GM21576 (cell line): Measurements from ENCODE around the gene CFL2.
"Not testable (repeated sequence)": the region's sequence is repeated elsewhere in the genome, so short reads cannot be mapped to it uniquely, and the experiment has no call there.

Experiments
- ATAC-seq: cut with Tn5 transposase; IDR thresholded peaks from one replicate; pipeline ENCODE4 v1.9.1; 2021; ENCODE audit warnings: mild to moderate bottlenecking, moderate library complexity; ENCODE audit not compliant: unreplicated experiment

The CFL2 gene

GRCh38 chr14:34711796-34712712, 2.3 kb downstream of the CFL2 start:
- ATAC-seq, result no peak

- ATAC-seq, result peak; percentile 51
Observed at GRCh38 chr14:34711169-34711568, 3.2 kb downstream of the CFL2 start.

GRCh38 chr14:34710744-34711143, 3.6 kb downstream of the CFL2 start:
- ATAC-seq, result no peak

GRCh38 chr14:34710006-34710405, 4.4 kb downstream of the CFL2 start:
- no peak for ATAC-seq

- no peak for ATAC-seq
Observed at GRCh38 chr14:34707722-34708121, 6.7 kb downstream of the CFL2 start.

GRCh38 chr14:34701808-34702207, 12.6 kb downstream of the CFL2 start:
- no peak for ATAC-seq

GRCh38 chr14:34700622-34701130, 13.7 kb downstream of the CFL2 start:
- ATAC-seq, result no peak

GRCh38 chr14:34699873-34700621, 14.3 kb downstream of the CFL2 start:
- no peak for ATAC-seq

GRCh38 chr14:34694216-34694615, 20.2 kb downstream of the CFL2 start:
- ATAC-seq, result not testable (repeated sequence)

- ATAC-seq, result no peak
Observed at GRCh38 chr14:34693228-34693939, 21.0 kb downstream of the CFL2 start.

GRCh38 chr14:34692898-34693227, 21.5 kb downstream of the CFL2 start:
- ATAC-seq, result no peak

- no peak for ATAC-seq
Observed at GRCh38 chr14:34692348-34692747, 22.0 kb downstream of the CFL2 start.

- ATAC-seq, result no peak
Observed at GRCh38 chr14:34691206-34691605, 23.2 kb downstream of the CFL2 start.

- no peak for ATAC-seq
Observed at GRCh38 chr14:34688470-34689206, 25.8 kb downstream of the CFL2 start.

GRCh38 chr14:34685819-34686428, 28.5 kb downstream of the CFL2 start:
- ATAC-seq, result no peak

GRCh38 chr14:34684578-34684977, 29.8 kb downstream of the CFL2 start:
- no peak for ATAC-seq

- no peak for ATAC-seq
Observed at GRCh38 chr14:34682787-34683321, 31.5 kb downstream of the CFL2 start.

- no peak for ATAC-seq
Observed at GRCh38 chr14:34680806-34681479, 33.5 kb downstream of the CFL2 start.

- ATAC-seq, result no peak
Observed at GRCh38 chr14:34678735-34679134, 35.7 kb downstream of the CFL2 start.
